GM13977 (cell line): Measurements from ENCODE around the gene PHRF1.

Source experiments
- DNase-seq: peaks from one replicate; pipeline ENCODE4 v3.0.0; 2012; ENCODE audit warnings: low spot score
- in situ Hi-C: fragments of 300-500 bp; cut with MboI; formaldehyde crosslinking; loops from one replicate; pipeline ENCODE4 v1.12.0; 2022; ENCODE audit warnings: low sequenced_read_pairs, low pct_unique_long_range_greater_than_20kb, mixed read lengths, inconsistent platforms; ENCODE audit not compliant: unreplicated experiment
- TF ChIP-seq, protein P1 (sequence below): IDR thresholded peaks from 2 replicates; pipeline ENCODE4 v1.5.1; 2012; ENCODE audit warnings: mild to moderate bottlenecking, control low read depth; ENCODE audit not compliant: insufficient read depth; ENCODE audit errors: extremely low read depth, missing control alignments

The PHRF1 gene

DNA sequence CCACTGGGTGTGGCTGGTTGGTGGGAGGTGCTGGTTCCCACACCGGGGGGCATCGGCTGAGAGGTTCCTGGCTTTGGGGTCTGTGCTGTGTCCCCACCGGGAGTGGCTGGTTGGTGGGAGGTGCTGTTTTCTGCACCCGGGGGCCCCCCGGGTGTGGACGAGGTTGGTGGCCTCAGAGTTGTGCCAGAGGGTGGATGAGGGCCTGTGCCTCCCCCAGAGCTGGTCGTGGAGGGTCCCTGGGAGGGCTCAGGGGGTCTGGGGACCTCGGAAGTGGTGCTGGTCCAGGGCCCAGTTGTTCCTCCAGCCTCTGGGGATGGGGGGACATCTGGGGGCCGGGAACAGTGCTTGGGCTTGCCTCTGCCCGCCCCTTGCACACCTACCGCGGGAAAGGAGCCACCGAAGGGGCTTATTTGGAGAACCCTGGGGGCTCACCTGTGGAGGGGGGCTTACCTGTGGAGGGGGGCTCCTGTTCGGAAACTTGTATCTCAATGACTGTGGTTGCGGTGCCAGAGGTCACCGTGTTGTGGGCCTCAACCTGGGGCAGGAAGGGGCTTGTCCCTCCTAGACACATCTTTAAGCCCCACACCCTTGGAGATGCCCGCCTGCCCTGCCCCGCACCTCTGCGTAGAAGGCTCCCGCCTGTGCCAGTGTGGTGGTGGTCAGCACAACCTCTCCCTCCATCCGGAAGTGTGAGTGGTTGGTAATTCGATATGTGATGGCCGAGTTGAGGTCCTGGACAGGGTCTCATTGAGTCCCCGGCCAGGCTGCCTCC is 42.8 kb downstream of the PHRF1 start:
- TF ChIP-seq, protein P1, sequence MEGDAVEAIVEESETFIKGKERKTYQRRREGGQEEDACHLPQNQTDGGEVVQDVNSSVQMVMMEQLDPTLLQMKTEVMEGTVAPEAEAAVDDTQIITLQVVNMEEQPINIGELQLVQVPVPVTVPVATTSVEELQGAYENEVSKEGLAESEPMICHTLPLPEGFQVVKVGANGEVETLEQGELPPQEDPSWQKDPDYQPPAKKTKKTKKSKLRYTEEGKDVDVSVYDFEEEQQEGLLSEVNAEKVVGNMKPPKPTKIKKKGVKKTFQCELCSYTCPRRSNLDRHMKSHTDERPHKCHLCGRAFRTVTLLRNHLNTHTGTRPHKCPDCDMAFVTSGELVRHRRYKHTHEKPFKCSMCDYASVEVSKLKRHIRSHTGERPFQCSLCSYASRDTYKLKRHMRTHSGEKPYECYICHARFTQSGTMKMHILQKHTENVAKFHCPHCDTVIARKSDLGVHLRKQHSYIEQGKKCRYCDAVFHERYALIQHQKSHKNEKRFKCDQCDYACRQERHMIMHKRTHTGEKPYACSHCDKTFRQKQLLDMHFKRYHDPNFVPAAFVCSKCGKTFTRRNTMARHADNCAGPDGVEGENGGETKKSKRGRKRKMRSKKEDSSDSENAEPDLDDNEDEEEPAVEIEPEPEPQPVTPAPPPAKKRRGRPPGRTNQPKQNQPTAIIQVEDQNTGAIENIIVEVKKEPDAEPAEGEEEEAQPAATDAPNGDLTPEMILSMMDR: no peak
- DNase-seq: no peak
- in situ Hi-C loops: no loop called here

DNA sequence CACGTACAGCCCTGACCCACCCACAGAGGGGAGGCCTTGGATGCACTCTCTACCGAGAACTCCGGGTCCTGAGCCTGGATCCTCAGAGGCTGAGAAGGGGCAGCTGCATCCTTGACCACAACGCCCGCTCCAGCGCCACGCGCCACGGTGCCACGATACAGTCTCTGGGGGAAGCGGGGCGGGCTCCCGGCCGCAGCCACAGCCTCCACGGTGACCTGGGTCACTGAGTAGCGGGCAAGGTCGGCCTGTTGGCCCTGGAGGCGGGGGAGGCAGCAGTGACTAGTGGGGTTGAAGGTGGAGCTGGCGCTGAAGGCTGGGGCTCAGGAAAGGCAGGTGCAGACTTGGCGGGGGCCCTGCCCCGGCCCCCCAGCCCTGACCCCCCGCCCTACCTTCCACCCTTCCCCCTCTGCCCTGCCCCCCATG is 43.4 kb downstream of the PHRF1 start:
- DNase-seq: no peak
- TF ChIP-seq, protein P1: no peak
- in situ Hi-C loops: no loop called here

DNA sequence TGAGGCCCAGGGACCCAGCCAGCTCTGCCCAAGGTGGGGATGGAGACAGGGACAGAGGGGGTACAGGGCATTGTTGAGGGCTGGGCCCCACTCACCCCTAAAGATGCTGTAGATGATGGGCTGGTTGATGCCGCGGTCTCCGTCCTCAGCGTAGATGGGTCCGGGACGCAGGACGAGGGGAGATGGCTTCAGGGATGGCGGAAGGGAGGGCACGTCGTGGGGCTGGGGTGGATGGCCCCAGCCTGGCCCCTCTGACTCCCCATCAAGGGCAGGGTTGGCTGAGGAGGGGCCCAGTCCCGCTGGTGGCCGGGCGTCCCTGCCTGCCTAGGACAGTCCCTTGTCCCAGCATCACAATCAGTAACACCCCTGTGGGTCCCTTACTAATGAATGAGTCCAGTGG is 43.9 kb downstream of the PHRF1 start:
- in situ Hi-C loops: no loop called here
- DNase-seq: no peak
- TF ChIP-seq, protein P1: no peak

DNA sequence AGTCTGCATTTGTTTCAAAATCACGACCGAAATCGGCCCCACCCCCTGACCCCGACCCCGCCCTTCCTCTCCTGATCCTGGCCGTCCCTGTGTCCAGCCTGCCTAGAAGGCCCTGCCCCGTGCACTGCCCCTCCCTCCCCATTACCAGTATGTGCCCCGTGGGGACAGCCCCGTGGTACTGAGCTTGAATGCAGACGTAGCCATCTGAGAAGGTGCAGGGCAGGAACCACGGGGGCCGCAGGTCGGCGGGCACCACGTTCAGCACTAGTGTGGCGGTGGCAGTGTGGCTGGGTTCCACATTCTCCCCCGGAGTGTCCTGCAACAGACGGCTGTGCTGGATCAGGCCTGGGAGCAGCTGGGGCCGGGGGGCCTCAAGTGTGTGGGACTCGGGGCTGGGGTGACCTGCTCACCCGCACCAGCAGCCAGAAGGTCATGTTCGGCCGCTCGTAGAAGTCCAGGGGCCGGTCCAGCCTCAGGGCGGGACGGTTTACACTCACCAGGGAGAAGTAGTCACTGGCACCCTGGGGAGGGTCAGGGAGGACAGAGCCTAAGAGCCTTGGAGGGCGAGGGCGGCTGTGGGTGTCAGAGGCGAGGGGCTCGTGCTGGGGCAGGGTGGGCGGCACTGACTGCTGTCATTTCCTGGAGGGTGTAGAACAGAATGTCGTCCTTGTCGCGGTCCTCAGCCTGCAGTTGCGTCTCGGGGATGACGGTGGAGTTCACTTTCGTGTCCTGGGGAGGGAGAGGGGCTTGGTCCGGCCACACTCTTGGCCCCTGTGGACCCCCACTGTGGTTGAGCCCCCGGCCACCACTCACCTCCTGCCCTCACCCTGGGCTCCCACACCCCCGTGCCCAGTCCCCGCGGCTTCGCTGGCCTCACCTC is 44.9 kb downstream of the PHRF1 start:
- in situ Hi-C loops: no loop called here
- TF ChIP-seq, protein P1: no peak
- no peak for DNase-seq

DNA sequence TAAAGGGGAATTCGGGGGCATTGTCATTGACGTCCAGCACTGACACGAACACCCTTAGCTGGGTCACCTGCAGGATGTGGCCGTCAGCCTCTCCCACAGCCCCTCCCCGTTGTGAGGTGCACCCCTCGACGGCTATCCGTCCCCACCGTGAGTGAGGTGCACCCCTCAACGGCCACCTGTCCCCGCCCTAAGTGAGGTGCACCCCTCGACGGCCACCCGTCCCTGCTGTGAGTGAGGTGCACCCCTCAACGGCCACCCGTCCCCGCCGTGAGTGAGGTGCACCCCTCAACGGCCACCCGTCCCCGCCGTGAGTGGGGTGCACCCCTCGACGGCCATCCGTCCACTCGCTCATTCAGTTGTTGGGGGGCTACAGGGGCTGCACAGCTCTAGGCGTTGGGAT is 45.6 kb downstream of the PHRF1 start:
- TF ChIP-seq, protein P1: no peak
- no peak for DNase-seq
- in situ Hi-C loops: no loop called here

DNA sequence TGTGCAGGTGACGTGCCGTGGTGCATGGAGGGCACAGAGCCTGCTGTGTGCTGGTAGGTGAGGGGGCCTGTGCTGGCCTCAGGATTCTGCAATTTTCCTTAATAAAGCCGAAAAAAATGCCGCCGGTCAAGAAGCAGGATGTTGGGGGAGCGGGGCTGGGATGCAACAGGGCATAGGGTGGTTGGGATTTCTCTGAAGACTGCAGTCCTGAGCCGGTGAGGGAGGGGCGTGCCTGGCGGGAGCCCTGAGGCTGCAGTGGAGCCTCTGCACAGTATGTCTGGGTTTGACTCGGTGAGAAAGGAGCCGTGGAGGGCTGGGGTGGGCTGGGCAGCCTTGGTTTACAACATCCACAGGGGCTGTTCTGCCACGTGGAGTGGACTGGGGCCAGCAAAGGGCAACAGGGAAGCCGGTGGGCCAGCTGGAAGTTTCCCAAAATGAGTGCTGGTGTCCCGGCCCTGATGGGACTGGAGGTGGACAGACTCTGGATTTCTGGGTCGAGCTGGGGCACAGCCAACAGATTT is 47.1 kb downstream of the PHRF1 start:
- in situ Hi-C loops: no loop called here
- TF ChIP-seq, protein P1: no peak
- DNase-seq: no peak
